ENCODE results near the gene SPATA4.
"Not testable (repeated sequence)": the region's sequence is repeated elsewhere in the genome, so short reads cannot be mapped to it uniquely, and the experiment has no call there.

- TF ChIP-seq CTCF (IDR thresholded peaks at IDR 0.05; ENCODE audit: low read depth, low read length); POLR2A (IDR thresholded peaks at IDR 0.05; ENCODE audit: extremely low read depth, insufficient read length); MAX (IDR thresholded peaks at IDR 0.05; ENCODE audit: low read depth, low read length): not testable (repeated sequence)
Observed at GRCh38 chr4:176212351-176212750, 17.0 kb upstream of the SPATA4 start.

All from NB4 (cell line).